Neuronal stem cell (in vitro differentiated cells): ENCODE measurements around the gene TAS2R60.
"Not testable (repeated sequence)": the region's sequence is repeated elsewhere in the genome, so short reads cannot be mapped to it uniquely, and the experiment has no call there.

Experiments used
- DNase-seq: peaks from one replicate; pipeline ENCODE4 v3.0.0-alpha.2; 2013; ENCODE audit warnings: low spot score
- H2AFZ ChIP-seq: one replicate; pipeline ENCODE4 v1.6.1; 2013; ENCODE audit warnings: mild to moderate bottlenecking, low read length, inconsistent platforms
- H2AK5ac ChIP-seq: 2 replicates; pipeline ENCODE4 v1.6.1; 2013; ENCODE audit warnings: low read depth, mild to moderate bottlenecking, inconsistent platforms, low read length, moderate library complexity, mixed read lengths
- H2BK120ac ChIP-seq: 2 replicates; pipeline ENCODE4 v1.6.1; 2013; ENCODE audit warnings: low read depth, mild to moderate bottlenecking, inconsistent platforms, low read length, moderate library complexity, mixed read lengths
- H2BK12ac ChIP-seq: one replicate; pipeline ENCODE4 v1.6.1; 2013; ENCODE audit warnings: low read length, inconsistent platforms
- H2BK15ac ChIP-seq: 2 replicates; pipeline ENCODE4 v1.6.1; 2013; ENCODE audit warnings: mild to moderate bottlenecking, low read length, inconsistent platforms, mixed read lengths
- H2BK5ac ChIP-seq: one replicate; pipeline ENCODE4 v1.6.1; 2013; ENCODE audit warnings: inconsistent platforms, mild to moderate bottlenecking, low read length, moderate library complexity
- H3K14ac ChIP-seq: one replicate; pipeline ENCODE4 v1.6.1; 2013; ENCODE audit warnings: low read length, inconsistent platforms
- H3K18ac ChIP-seq: 2 replicates; pipeline ENCODE4 v1.6.1; 2013; ENCODE audit warnings: low read length, inconsistent platforms
- H3K23ac ChIP-seq: 2 replicates; pipeline ENCODE4 v1.6.1; 2013; ENCODE audit warnings: low read depth, mild to moderate bottlenecking, mixed read lengths, low read length, inconsistent platforms; ENCODE audit not compliant: poor library complexity
- H3K27ac ChIP-seq: replicated peaks from 3 replicates; pipeline ENCODE4 v1.5.1; 2013; ENCODE audit warnings: low read length, inconsistent platforms
- H3K27me3 ChIP-seq, 3 experiments: 2 replicates each; pipeline ENCODE4 v1.6.1; 2013; ENCODE audit warnings: low read length in 3 of 3, mild to moderate bottlenecking in 2 of 3, inconsistent platforms in 1 of 3, low read depth in 1 of 3, mixed read lengths in 1 of 3, moderate library complexity in 1 of 3; ENCODE audit not compliant: control insufficient read depth in 3 of 3, insufficient read depth in 3 of 3
- H3K36me3 ChIP-seq, 2 donors: replicated peaks in 1 of 2; 2 replicates each; pipeline ENCODE4 v1.6.1; 2013; ENCODE audit warnings: low read length in 2 of 2; ENCODE audit not compliant: control insufficient read depth in 2 of 2, insufficient read depth in 2 of 2
- H3K4ac ChIP-seq: 2 replicates; pipeline ENCODE4 v1.6.1; 2013; ENCODE audit warnings: inconsistent platforms, mild to moderate bottlenecking, low read length, moderate library complexity
- H3K4me1 ChIP-seq, 2 donors: 1 replicate in 1 of 2; 2 replicates in 1 of 2; pipeline ENCODE4 v1.6.1; 2013; ENCODE audit warnings: low read length in 2 of 2, low read depth in 1 of 2; ENCODE audit not compliant: control insufficient read depth in 2 of 2, insufficient read depth in 1 of 2
- H3K4me2 ChIP-seq: one replicate; pipeline ENCODE4 v1.6.1; 2013; ENCODE audit warnings: mild to moderate bottlenecking, low read length, inconsistent platforms; ENCODE audit not compliant: insufficient read depth, poor library complexity, severe bottlenecking
- H3K4me3 ChIP-seq, 2 donors: 2 replicates each; pipeline ENCODE4 v1.5.1; 2013; ENCODE audit warnings: low read length in 2 of 2, mild to moderate bottlenecking in 2 of 2, inconsistent platforms in 1 of 2, moderate library complexity in 1 of 2
- H3K79me1 ChIP-seq: one replicate; pipeline ENCODE4 v1.6.1; 2013; ENCODE audit warnings: low read depth, mild to moderate bottlenecking, inconsistent platforms, low read length, moderate library complexity
- H3K9ac ChIP-seq: one replicate; pipeline ENCODE4 v1.6.1; 2013; ENCODE audit warnings: mild to moderate bottlenecking, low read depth, low read length, inconsistent platforms; ENCODE audit not compliant: poor library complexity
- H3K9me3 ChIP-seq, 2 donors: replicated peaks in 1 of 2; 2 replicates each; pipeline versions ENCODE3 to v1.6.1; 2013; ENCODE audit warnings: low read length in 2 of 2, mild to moderate bottlenecking in 2 of 2, inconsistent platforms in 1 of 2, low read depth in 1 of 2, mixed read lengths in 1 of 2, moderate library complexity in 1 of 2; ENCODE audit not compliant: control insufficient read depth in 2 of 2, insufficient read depth in 1 of 2
- H4K8ac ChIP-seq: one replicate; pipeline ENCODE4 v1.6.1; 2013; ENCODE audit warnings: low read depth, mild to moderate bottlenecking, inconsistent platforms, low read length, moderate library complexity
- H4K91ac ChIP-seq: one replicate; pipeline ENCODE4 v1.6.1; 2013; ENCODE audit warnings: low read length, low read depth, mild to moderate bottlenecking, inconsistent platforms; ENCODE audit not compliant: poor library complexity
- WGBS, 2 donors: extraction: QIAGEN DNeasy Blood & Tissue Kit; methylation state at CpG; one replicate each; pipeline ENCODE4 v1.1.7; 2013; ENCODE audit warnings: missing lambda C conversion rate in 2 of 2, mixed read lengths in 1 of 2; ENCODE audit not compliant: insufficient read length in 2 of 2, insufficient replicate concordance in 1 of 2; ENCODE audit errors: extremely low coverage in 2 of 2; 5-methylcytosine and 5-hydroxymethylcytosine counted together

Gene TAS2R60

DNA sequence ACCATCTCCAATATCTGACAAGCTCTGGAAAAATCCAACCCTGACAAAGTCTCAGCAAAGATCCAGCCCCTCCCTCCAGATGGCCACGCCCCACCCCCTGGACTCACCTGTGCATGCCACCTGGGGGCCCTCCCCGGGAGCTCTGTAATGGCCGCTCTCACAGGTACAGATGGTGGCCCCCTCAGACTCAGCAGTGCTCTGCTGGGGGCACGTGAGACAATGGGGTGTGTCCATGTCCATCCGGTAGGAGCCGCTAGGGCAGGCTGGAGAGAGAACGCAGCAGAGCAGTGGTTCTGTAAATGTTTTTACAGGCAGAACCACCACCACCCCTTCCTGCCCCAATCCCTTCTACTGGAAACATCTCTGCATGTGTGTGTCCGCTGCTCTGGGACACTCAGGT, 44.1 kb upstream of the TAS2R60 start:
- Histone ChIP-seq H3K27me3 (no peaks in the 10 kb centered on the region), H4K91ac (no peak overlapping the region), H3K27ac (no peak overlapping the region), H3K23ac (peak overlapping the region; percentile 75), H3K9ac (no peak overlapping the region), H3K9me3 (no peaks in the 10 kb centered on the region), H3K4me1 (peaks cover 0 to 3% of the 10 kb centered on the region in 2 donors), H2BK12ac (no peak overlapping the region), H4K8ac (no peak overlapping the region), H2BK15ac (no peak overlapping the region), H3K14ac (peak overlapping the region; percentile 47), H3K36me3 (no peaks in the 10 kb centered on the region), H3K79me1 (no peaks in the 10 kb centered on the region), H3K18ac (no peak overlapping the region), H2AFZ (no peak overlapping the region), H2AK5ac (no peak overlapping the region), H3K4me3 (no peak overlapping the region), H3K4ac (no peak overlapping the region), H2BK120ac (no peak overlapping the region), H3K4me2 (no peak overlapping the region), H2BK5ac (no peak overlapping the region)
- no CpG with 5 or more reads among the region's 8 CpGs for WGBS, 2 donors
- no peak for DNase-seq

- Histone ChIP-seq H3K4me2 (no peak overlapping the region), H2AFZ (no peak overlapping the region), H3K9ac (no peak overlapping the region), H4K8ac (no peak overlapping the region), H3K18ac (peak overlapping the region; percentile 53), H3K4ac (no peak overlapping the region), H3K36me3 (no peaks in the 10 kb centered on the region), H4K91ac (no peak overlapping the region), H3K14ac (peak overlapping the region; percentile 12), H3K27ac (no peak overlapping the region), H2BK120ac (no peak overlapping the region), H3K4me3 (no peak overlapping the region), H3K9me3 (no peaks in the 10 kb centered on the region), H3K4me1 (peaks cover 0 to 3% of the 10 kb centered on the region in 2 donors), H2AK5ac (no peak overlapping the region), H2BK15ac (no peak overlapping the region), H2BK5ac (no peak overlapping the region), H3K27me3 (no peaks in the 10 kb centered on the region), H2BK12ac (no peak overlapping the region), H3K79me1 (no peaks in the 10 kb centered on the region), H3K23ac (peak overlapping the region; percentile 75)
- DNase-seq: no peak
- no CpG with 5 or more reads among the region's 20 CpGs for WGBS, 2 donors
Measured at GRCh38 chr7:143399642-143400041, 43.6 kb upstream of the TAS2R60 start.

DNA sequence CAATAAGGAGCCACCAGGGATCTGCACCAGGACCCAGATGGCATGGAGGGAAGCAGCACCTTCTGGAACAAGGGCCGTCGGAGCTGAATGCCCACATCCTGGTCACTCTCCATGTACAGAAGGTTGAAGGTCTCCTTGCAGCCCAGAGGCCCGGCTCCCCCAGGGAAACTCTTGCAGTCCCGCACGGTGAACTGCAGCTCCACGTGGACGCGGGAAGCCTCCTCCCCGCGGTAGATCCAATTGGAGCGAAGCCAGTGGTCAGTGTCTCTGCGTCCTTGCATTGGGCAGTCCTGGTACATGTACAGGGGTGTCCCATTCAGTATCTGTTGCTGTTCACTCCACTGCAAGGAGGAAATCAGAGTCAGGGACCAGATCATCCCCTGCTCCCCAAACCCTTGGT, 42.0 kb upstream of the TAS2R60 start:
- H3K36me3 ChIP-seq: no peaks in the 10 kb centered on the region
- H3K4me3 ChIP-seq: no peak overlapping the region
- H3K23ac ChIP-seq: no peak overlapping the region
- no peak overlapping the region for H2AK5ac ChIP-seq
- H3K27me3 ChIP-seq: no peaks in the 10 kb centered on the region
- no peak overlapping the region for H2BK120ac ChIP-seq
- H3K4me1 ChIP-seq: peaks cover 2 to 9% of the 10 kb centered on the region in 2 donors
- no peaks in the 10 kb centered on the region for H3K9me3 ChIP-seq
- H3K14ac ChIP-seq: no peak overlapping the region
- no peaks in the 10 kb centered on the region for H3K79me1 ChIP-seq
- no peak overlapping the region for H3K9ac ChIP-seq
- H3K4ac ChIP-seq: no peak overlapping the region
- H2BK15ac ChIP-seq: no peak overlapping the region
- no peak overlapping the region for H4K8ac ChIP-seq
- peak overlapping the region; percentile 4 for H3K18ac ChIP-seq
- no peak overlapping the region for H4K91ac ChIP-seq
- no peak overlapping the region for H2BK5ac ChIP-seq
- no peak overlapping the region for H3K4me2 ChIP-seq
- H2BK12ac ChIP-seq: no peak overlapping the region
- no peak for DNase-seq
- H2AFZ ChIP-seq: no peak overlapping the region
- no CpG with 5 or more reads among the region's 12 CpGs for WGBS, 2 donors
- H3K27ac ChIP-seq: no peak overlapping the region

GRCh38 chr7:143402233-143402632, 41.0 kb upstream of the TAS2R60 start:
- H3K4ac ChIP-seq, H2BK12ac ChIP-seq, H3K18ac ChIP-seq, H3K9ac ChIP-seq, H3K36me3 ChIP-seq, H4K91ac ChIP-seq, H3K9me3 ChIP-seq, H3K27ac ChIP-seq, H3K79me1 ChIP-seq, H2BK120ac ChIP-seq, H2BK5ac ChIP-seq, DNase-seq, H3K27me3 ChIP-seq, H3K4me2 ChIP-seq, H3K4me3 ChIP-seq, H2AFZ ChIP-seq, H2AK5ac ChIP-seq, H3K23ac ChIP-seq, H4K8ac ChIP-seq, H2BK15ac ChIP-seq, H3K4me1 ChIP-seq, H3K14ac ChIP-seq: not testable (repeated sequence)
- no CpG with 5 or more reads among the region's 4 CpGs for WGBS, 2 donors
